ENCODE results near the gene RNF166. TPM values are rescaled to one million over a fixed set of nuclear protein-coding genes. Genes with fewer than 3 reads are reported as not detected.

Gene RNF166
- total RNA-seq, 1 experiment from 2014 or later: 26.5 TPM

DNA sequence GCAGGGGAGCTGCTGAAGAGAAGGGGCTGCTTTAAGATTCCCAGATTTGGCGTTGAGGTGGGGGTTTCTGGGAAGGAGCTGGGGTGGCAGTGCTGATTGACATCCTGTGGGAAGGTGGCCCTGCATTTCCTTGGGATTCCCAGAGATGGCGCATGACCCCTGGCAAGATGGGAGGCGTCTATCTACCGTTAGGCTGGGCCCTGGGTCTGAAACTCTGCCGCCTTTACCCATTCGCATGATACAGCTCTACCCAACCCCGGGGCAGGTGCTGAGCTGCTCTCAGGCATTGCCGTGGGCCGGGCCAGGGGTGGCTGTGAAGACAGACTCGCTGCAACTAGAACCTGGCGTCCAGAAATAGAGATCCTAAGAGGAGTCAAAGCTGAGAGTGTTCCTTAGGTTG, 33.4 kb downstream of the RNF166 start:
- no peak overlapping the region for H2BK15ac ChIP-seq (ENCODE audit: low read depth, low read length)
- no peak overlapping the region for H4K5ac ChIP-seq (ENCODE audit: insufficient read length, low read depth, low read length)
- no peak overlapping the region for H3K23ac ChIP-seq (ENCODE audit: insufficient read length, low read depth, low read length)
- no peak overlapping the region for H2BK5ac ChIP-seq (ENCODE audit: insufficient read length, low read length)
- no peaks in the 10 kb centered on the region for H3K4me1 ChIP-seq (ENCODE audit: insufficient read depth, low read length)
- H3K14ac ChIP-seq (ENCODE audit: insufficient read depth, low read length): no peak overlapping the region
- no peaks in the 10 kb centered on the region for H3K9me3 ChIP-seq (ENCODE audit: control insufficient read depth, low read depth, low read length)
- H4K91ac ChIP-seq (ENCODE audit: insufficient read length, low read depth, low read length): no peak overlapping the region
- peak; percentile 86 for DNase-seq
- H3K27me3 ChIP-seq (ENCODE audit: insufficient read depth, low read length): no peaks in the 10 kb centered on the region
- no peak overlapping the region for H3K56ac ChIP-seq (ENCODE audit: insufficient read length, low read depth, low read length)
- no peak overlapping the region for H3K27ac ChIP-seq (ENCODE audit: insufficient read length, low read depth, low read length)
- no peaks in the 10 kb centered on the region for H3K79me2 ChIP-seq (ENCODE audit: insufficient read depth, low read length)
- no peak overlapping the region for H2AFZ ChIP-seq (ENCODE audit: low read length)
- TF ChIP-seq, protein P1, sequence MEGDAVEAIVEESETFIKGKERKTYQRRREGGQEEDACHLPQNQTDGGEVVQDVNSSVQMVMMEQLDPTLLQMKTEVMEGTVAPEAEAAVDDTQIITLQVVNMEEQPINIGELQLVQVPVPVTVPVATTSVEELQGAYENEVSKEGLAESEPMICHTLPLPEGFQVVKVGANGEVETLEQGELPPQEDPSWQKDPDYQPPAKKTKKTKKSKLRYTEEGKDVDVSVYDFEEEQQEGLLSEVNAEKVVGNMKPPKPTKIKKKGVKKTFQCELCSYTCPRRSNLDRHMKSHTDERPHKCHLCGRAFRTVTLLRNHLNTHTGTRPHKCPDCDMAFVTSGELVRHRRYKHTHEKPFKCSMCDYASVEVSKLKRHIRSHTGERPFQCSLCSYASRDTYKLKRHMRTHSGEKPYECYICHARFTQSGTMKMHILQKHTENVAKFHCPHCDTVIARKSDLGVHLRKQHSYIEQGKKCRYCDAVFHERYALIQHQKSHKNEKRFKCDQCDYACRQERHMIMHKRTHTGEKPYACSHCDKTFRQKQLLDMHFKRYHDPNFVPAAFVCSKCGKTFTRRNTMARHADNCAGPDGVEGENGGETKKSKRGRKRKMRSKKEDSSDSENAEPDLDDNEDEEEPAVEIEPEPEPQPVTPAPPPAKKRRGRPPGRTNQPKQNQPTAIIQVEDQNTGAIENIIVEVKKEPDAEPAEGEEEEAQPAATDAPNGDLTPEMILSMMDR (conservative IDR thresholded peaks at IDR 0.05): peak; percentile 74
- no peak overlapping the region for H3K18ac ChIP-seq (ENCODE audit: insufficient read length, low read depth, low read length)
- no peak overlapping the region for H2BK20ac ChIP-seq (ENCODE audit: low read depth, low read length, poor library complexity, severe bottlenecking)
- Mint-ChIP-seq H3K9me3 (peaks cover 3% of the 10 kb centered on the region in 2 experiments; a peak in 2 of 5 replicates), H3K36me3 (ENCODE audit: insufficient read depth in 1 of 3, low read depth in 3 of 3) (peaks cover 6 to 21% (median 6%) of the 10 kb centered on the region in 3 experiments), H3K27me3 (ENCODE audit: low read depth) (no peaks in the 10 kb centered on the region; the same call in 1 of the 2 replicates), H3K4me1 (peaks cover 6 to 7% of the 10 kb centered on the region in 2 experiments), H3K27ac (peak overlapping the region in 2 of 3 experiments; percentile 63 to 79; a peak in 2 of 7 replicates), H3K4me3 (no peak overlapping the region; a peak in 1 of 5 replicates)
- WGBS (ENCODE audit: extremely low coverage, insufficient read length, low lambda C conversion rate): no CpG with 5 or more reads among the region's 11 CpGs
- H2AK5ac ChIP-seq (ENCODE audit: insufficient read length, low read length): no peak overlapping the region
- H4K8ac ChIP-seq (replicated peaks; ENCODE audit: insufficient read length, low read depth, low read length): no peak overlapping the region
- no peak overlapping the region for H2BK12ac ChIP-seq (ENCODE audit: insufficient read length, low read depth, low read length)
- H3K23me2 ChIP-seq (ENCODE audit: insufficient read length, low read depth, low read length, poor library complexity, severe bottlenecking): no peaks in the 10 kb centered on the region
- H3T11ph ChIP-seq (ENCODE audit: low read length): no peak overlapping the region
- no peaks in the 10 kb centered on the region for H3K79me1 ChIP-seq (ENCODE audit: insufficient read depth, low read depth, low read length, poor library complexity, severe bottlenecking)
- no peak overlapping the region for H3K4me2 ChIP-seq (ENCODE audit: insufficient read depth, insufficient read length, low read length)
- no peaks in the 10 kb centered on the region for H4K20me1 ChIP-seq (ENCODE audit: control insufficient read depth, insufficient read depth, insufficient read length)
- no peak overlapping the region for H3K9ac ChIP-seq (ENCODE audit: extremely low read depth, insufficient read length, low read length)
- H2BK120ac ChIP-seq (ENCODE audit: low read depth, low read length, poor library complexity, severe bottlenecking): no peak overlapping the region
- H3K4ac ChIP-seq (ENCODE audit: low read depth, low read length): no peak overlapping the region

Measured in H9 (cell line).